Liver (tissue), 9 donors: ENCODE results near the gene LTBP2. TPM values are rescaled to one million over a fixed set of nuclear protein-coding genes. Genes with fewer than 3 reads are reported as not detected.

ENCODE experiments used
- DNase-seq: peaks from one replicate; pipeline ENCODE4 v3.0.0-alpha.2; 2017; ENCODE audit warnings: low spot score
- H3K27ac ChIP-seq, 2 donors: one replicate each; pipeline ENCODE4 v1.7.0; 2013; ENCODE audit warnings: inconsistent platforms in 2 of 2, low read length in 2 of 2, control low read depth in 1 of 2, low read depth in 1 of 2, mild to moderate bottlenecking in 1 of 2
- H3K27me3 ChIP-seq, 4 donors: one replicate each; pipeline versions ENCODE4 v1.6.1 to v1.7.0; 2013; ENCODE audit warnings: low read length in 3 of 4, inconsistent platforms in 1 of 4, mild to moderate bottlenecking in 1 of 4, moderate library complexity in 1 of 4; ENCODE audit not compliant: control insufficient read depth in 4 of 4, insufficient read depth in 4 of 4
- H3K36me3 ChIP-seq, 4 donors: one replicate each; pipeline versions ENCODE4 v1.6.1 to v1.7.0; 2013; ENCODE audit warnings: low read length in 3 of 4, mild to moderate bottlenecking in 3 of 4, low read depth in 1 of 4, moderate library complexity in 1 of 4; ENCODE audit not compliant: control insufficient read depth in 4 of 4, insufficient read depth in 3 of 4
- H3K4me1 ChIP-seq, 4 donors: one replicate each; pipeline versions ENCODE4 v1.6.1 to v1.7.0; 2013; ENCODE audit warnings: low read length in 3 of 4, mild to moderate bottlenecking in 3 of 4, moderate library complexity in 1 of 4; ENCODE audit not compliant: control insufficient read depth in 4 of 4, insufficient read depth in 4 of 4
- H3K4me3 ChIP-seq, 3 donors: one replicate each; pipeline versions ENCODE4 v1.6.1 to v1.7.0; 2013; ENCODE audit warnings: low read length in 3 of 3, control low read depth in 1 of 3, low read depth in 1 of 3, mild to moderate bottlenecking in 1 of 3
- H3K9ac ChIP-seq, 2 donors: one replicate each; pipeline ENCODE4 v1.7.0; 2013; ENCODE audit warnings: low read length in 2 of 2, mild to moderate bottlenecking in 2 of 2, moderate library complexity in 2 of 2, control low read depth in 1 of 2, low read depth in 1 of 2
- H3K9me3 ChIP-seq, 4 donors: one replicate each; pipeline versions ENCODE4 v1.6.1 to v1.7.0; 2013; ENCODE audit warnings: low read length in 3 of 4; ENCODE audit not compliant: control insufficient read depth in 4 of 4
- ATF3 ChIP-seq: IDR thresholded peaks from 2 replicates; pipeline ENCODE4 v1.6.1; 2016; ENCODE audit warnings: antibody characterized with exemption
- CTCF ChIP-seq: fragments of 150-350 bp; IDR thresholded peaks from 2 replicates; pipeline ENCODE4 v1.5.1; 2017; ENCODE audit warnings: improper control_type of control experiment, low read depth, low read length; ENCODE audit not compliant: missing input control
- EGR1 ChIP-seq, 2 donors: IDR thresholded peaks; 2 replicates each; pipeline ENCODE4 v1.6.1; 2016 to 2018; ENCODE audit warnings: antibody characterized with exemption in 2 of 2, low read depth in 2 of 2
- FOXA1 ChIP-seq: IDR thresholded peaks from 2 replicates; pipeline ENCODE4 v1.6.1; 2016; ENCODE audit warnings: antibody characterized with exemption
- FOXA2 ChIP-seq: IDR thresholded peaks from 2 replicates; pipeline ENCODE4 v1.6.1; 2016; ENCODE audit warnings: antibody characterized with exemption
- HNF4A ChIP-seq, 2 donors: conservative IDR thresholded peaks; 2 replicates each; pipeline ENCODE4 v1.6.1; 2016; ENCODE audit warnings: antibody characterized with exemption in 2 of 2, mild to moderate bottlenecking in 2 of 2
- HNF4G ChIP-seq: IDR thresholded peaks from 2 replicates; pipeline ENCODE4 v1.6.1; 2016; ENCODE audit warnings: antibody characterized with exemption
- JUND ChIP-seq, 2 donors: IDR thresholded peaks; 2 replicates each; pipeline ENCODE4 v1.6.1; 2016; ENCODE audit warnings: antibody characterized with exemption in 2 of 2
- MAX ChIP-seq: IDR thresholded peaks from 2 replicates; pipeline ENCODE4 v1.6.1; 2016; ENCODE audit warnings: antibody characterized with exemption
- NR2F2 ChIP-seq: IDR thresholded peaks from 2 replicates; pipeline ENCODE4 v1.6.1; 2016; ENCODE audit warnings: antibody characterized with exemption
- RXRA ChIP-seq, 2 donors: IDR thresholded peaks; 2 replicates each; pipeline ENCODE4 v1.6.1; 2017 to 2018; ENCODE audit warnings: antibody characterized with exemption in 2 of 2, mild to moderate bottlenecking in 1 of 2
- SP1 ChIP-seq: IDR thresholded peaks from 2 replicates; pipeline ENCODE4 v1.6.1; 2018; ENCODE audit warnings: antibody characterized with exemption, mild to moderate bottlenecking
- TAF1 ChIP-seq: conservative IDR thresholded peaks from 2 replicates; pipeline ENCODE4 v1.6.1; 2016; ENCODE audit warnings: antibody characterized with exemption, mild to moderate bottlenecking
- YY1 ChIP-seq: IDR thresholded peaks from 2 replicates; pipeline ENCODE4 v1.6.1; 2016; ENCODE audit warnings: antibody characterized with exemption, mild to moderate bottlenecking
- WGBS: extraction: QIAGEN DNeasy Blood & Tissue Kit; methylation state at CpG from one replicate; pipeline ENCODE4 v1.1.7; 2013; 5-methylcytosine and 5-hydroxymethylcytosine counted together
- polyA plus RNA-seq, 2 donors: library from polyadenylated mRNA; stranded (reverse) in 1 of 2; unstranded in 1 of 2; fragments of 200-250 nt in 1 of 2; fragments of >200 nt in 1 of 2; fragmentation: Nextera tagmentation in 1 of 2; extraction: Ambion mirVana in 1 of 2; gene quantifications; one replicate each; pipeline versions ENCODE4 v1.2.1 to v1.2.3, GENCODE V29; 2013 to 2015
- total RNA-seq, 2 donors: library from RNA; depleted of rRNA; stranded (reverse); fragments of >200 nt; gene quantifications; one replicate each; pipeline ENCODE4 v1.2.3, GENCODE V29; 2014
- TF ChIP-seq, protein P1 (sequence below): IDR thresholded peaks from 2 replicates; pipeline ENCODE4 v1.6.1; 2016; ENCODE audit warnings: antibody characterized with exemption
- TF ChIP-seq, protein P2 (sequence below): IDR thresholded peaks from 2 replicates; pipeline ENCODE4 v1.6.1; 2016; ENCODE audit warnings: antibody characterized with exemption, mild to moderate bottlenecking
- donor health status: healthy.
- donor health status: healthy.
- donor health status: healthy.
- donor health status: healthy.
- donor health status: healthy.

Gene LTBP2
- total and polyA plus RNA-seq, 4 donors, result 0.24 to 1.3 (median 0.89) TPM

DNA sequence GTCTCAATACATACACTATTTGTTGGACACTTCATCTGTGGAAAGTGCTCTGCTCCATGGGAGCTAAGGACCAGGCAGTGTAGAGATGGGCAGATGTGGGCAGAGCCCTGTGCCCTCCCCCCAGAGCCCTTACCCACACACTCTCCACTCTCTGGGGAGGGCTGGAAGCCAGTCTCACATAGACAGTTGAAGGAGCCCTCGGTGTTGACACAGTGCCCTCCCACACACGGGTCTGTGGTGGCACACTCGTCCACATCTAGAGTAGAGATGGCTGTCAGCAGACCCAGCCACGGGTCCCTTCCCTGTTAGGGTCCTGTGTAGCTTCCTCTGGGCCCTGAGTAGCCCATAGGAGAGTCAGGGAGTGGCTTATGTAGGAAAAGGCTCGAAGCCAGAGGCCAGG, 104.2 kb downstream of the LTBP2 start:
- no peak for DNase-seq
- Histone ChIP-seq H3K4me3 (no peak overlapping the region), H3K36me3 (no peaks in the 10 kb centered on the region), H3K9me3 (no peaks in the 10 kb centered on the region), H3K27ac (no peak overlapping the region), H3K9ac (no peak overlapping the region), H3K4me1 (no peaks in the 10 kb centered on the region), H3K27me3 (no peaks in the 10 kb centered on the region)
- no peak for TF ChIP-seq RXRA (IDR thresholded peaks at IDR 0.05)
- TF ChIP-seq HNF4G, result no peak
- TF ChIP-seq JUND (IDR thresholded peaks at IDR 0.05), result no peak
- no peak for TF ChIP-seq HNF4A (conservative IDR thresholded peaks at IDR 0.05)
- TF ChIP-seq FOXA2, result no peak
- TF ChIP-seq NR2F2, result no peak
- TF ChIP-seq, protein P1, sequence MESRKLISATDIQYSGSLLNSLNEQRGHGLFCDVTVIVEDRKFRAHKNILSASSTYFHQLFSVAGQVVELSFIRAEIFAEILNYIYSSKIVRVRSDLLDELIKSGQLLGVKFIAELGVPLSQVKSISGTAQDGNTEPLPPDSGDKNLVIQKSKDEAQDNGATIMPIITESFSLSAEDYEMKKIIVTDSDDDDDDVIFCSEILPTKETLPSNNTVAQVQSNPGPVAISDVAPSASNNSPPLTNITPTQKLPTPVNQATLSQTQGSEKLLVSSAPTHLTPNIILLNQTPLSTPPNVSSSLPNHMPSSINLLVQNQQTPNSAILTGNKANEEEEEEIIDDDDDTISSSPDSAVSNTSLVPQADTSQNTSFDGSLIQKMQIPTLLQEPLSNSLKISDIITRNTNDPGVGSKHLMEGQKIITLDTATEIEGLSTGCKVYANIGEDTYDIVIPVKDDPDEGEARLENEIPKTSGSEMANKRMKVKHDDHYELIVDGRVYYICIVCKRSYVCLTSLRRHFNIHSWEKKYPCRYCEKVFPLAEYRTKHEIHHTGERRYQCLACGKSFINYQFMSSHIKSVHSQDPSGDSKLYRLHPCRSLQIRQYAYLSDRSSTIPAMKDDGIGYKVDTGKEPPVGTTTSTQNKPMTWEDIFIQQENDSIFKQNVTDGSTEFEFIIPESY, result no peak
- no peak for TF ChIP-seq MAX
- TF ChIP-seq EGR1 (IDR thresholded peaks at IDR 0.05; ENCODE audit: low read depth in 2 of 2), result no peak
- no peak for TF ChIP-seq ATF3
- TF ChIP-seq YY1, result no peak
- WGBS, result 62% methylated on average over 5 of the region's 5 CpGs

- no peak for DNase-seq
- Histone ChIP-seq H3K4me1 (no peaks in the 10 kb centered on the region), H3K27ac (no peak overlapping the region), H3K27me3 (no peaks in the 10 kb centered on the region), H3K9ac (no peak overlapping the region), H3K36me3 (no peaks in the 10 kb centered on the region), H3K9me3 (no peaks in the 10 kb centered on the region), H3K4me3 (no peak overlapping the region)
- TF ChIP-seq, protein P2, sequence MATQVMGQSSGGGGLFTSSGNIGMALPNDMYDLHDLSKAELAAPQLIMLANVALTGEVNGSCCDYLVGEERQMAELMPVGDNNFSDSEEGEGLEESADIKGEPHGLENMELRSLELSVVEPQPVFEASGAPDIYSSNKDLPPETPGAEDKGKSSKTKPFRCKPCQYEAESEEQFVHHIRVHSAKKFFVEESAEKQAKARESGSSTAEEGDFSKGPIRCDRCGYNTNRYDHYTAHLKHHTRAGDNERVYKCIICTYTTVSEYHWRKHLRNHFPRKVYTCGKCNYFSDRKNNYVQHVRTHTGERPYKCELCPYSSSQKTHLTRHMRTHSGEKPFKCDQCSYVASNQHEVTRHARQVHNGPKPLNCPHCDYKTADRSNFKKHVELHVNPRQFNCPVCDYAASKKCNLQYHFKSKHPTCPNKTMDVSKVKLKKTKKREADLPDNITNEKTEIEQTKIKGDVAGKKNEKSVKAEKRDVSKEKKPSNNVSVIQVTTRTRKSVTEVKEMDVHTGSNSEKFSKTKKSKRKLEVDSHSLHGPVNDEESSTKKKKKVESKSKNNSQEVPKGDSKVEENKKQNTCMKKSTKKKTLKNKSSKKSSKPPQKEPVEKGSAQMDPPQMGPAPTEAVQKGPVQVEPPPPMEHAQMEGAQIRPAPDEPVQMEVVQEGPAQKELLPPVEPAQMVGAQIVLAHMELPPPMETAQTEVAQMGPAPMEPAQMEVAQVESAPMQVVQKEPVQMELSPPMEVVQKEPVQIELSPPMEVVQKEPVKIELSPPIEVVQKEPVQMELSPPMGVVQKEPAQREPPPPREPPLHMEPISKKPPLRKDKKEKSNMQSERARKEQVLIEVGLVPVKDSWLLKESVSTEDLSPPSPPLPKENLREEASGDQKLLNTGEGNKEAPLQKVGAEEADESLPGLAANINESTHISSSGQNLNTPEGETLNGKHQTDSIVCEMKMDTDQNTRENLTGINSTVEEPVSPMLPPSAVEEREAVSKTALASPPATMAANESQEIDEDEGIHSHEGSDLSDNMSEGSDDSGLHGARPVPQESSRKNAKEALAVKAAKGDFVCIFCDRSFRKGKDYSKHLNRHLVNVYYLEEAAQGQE, result no peak
- TF ChIP-seq CTCF, result no peak
- no peak for TF ChIP-seq TAF1
- TF ChIP-seq FOXA1, result no peak
- TF ChIP-seq HNF4G, result no peak
- TF ChIP-seq RXRA (IDR thresholded peaks at IDR 0.05), result no peak
- TF ChIP-seq MAX, result no peak
- TF ChIP-seq SP1, result no peak
- WGBS, result 69% methylated on average over 8 of the region's 8 CpGs
Observed at GRCh38 chr14:74507085-74507484, 105.0 kb downstream of the LTBP2 start.
